K562 (cell line): Measurements from ENCODE around the gene MECP2. TPM values are rescaled to one million over a fixed set of nuclear protein-coding genes. Genes with fewer than 3 reads are reported as not detected.
A peak's percentile ranks its signal among the peaks of the same experiment; 100 is the strongest.

ENCODE experiments used
- BHLHE40 ChIP-seq: IDR thresholded peaks from 2 replicates; pipeline ENCODE4 v1.6.1; 2011; ENCODE audit warnings: low read length, improper control_type of control experiment
- BRCA1 ChIP-seq, 2 experiments: fragments of 450-650 bp in 1 of 2; sonication (generic) in 1 of 2; formaldehyde crosslinking in 1 of 2; IDR thresholded peaks; 2 replicates each; pipeline versions ENCODE4 v1.5.0 to v1.6.1; 2017 to 2020; ENCODE audit warnings: mild to moderate bottlenecking in 1 of 2, missing genetic modification reagents in 1 of 2
- CBFA2T3 ChIP-seq: fragments of 450-650 bp; IDR thresholded peaks from 2 replicates; pipeline ENCODE4 v1.6.1; 2017
- CBX3 ChIP-seq, 2 experiments: IDR thresholded peaks; 1 replicate in 1 of 2; 2 replicates in 1 of 2; pipeline ENCODE4 v1.6.1; 2012; ENCODE audit warnings: inconsistent platforms in 2 of 2, low read length in 2 of 2, borderline replicate concordance in 1 of 2, control low read depth in 1 of 2
- CREM ChIP-seq: IDR thresholded peaks from 2 replicates; pipeline ENCODE4 v1.6.1; 2014; ENCODE audit warnings: antibody characterized with exemption, low read depth
- E2F3 ChIP-seq: fragments of 250-450 bp; sonication (Bioruptor Pico); IDR thresholded peaks from 2 replicates; pipeline ENCODE4 v1.4.0; 2020; ENCODE audit warnings: mild to moderate bottlenecking
- KDM2B ChIP-seq: fragments of 250-450 bp; sonication (Bioruptor Pico); IDR thresholded peaks from 2 replicates; pipeline ENCODE4 v1.8.0; 2021; ENCODE audit warnings: mild to moderate bottlenecking, moderate library complexity
- MBD2 ChIP-seq: sonication (generic); IDR thresholded peaks from 2 replicates; pipeline ENCODE4 v1.6.1; 2016; ENCODE audit warnings: low read depth, borderline replicate concordance
- PPARD ChIP-seq: fragments of 250-450 bp; sonication (Bioruptor Pico); IDR thresholded peaks from 2 replicates; pipeline ENCODE4 v1.8.0; 2022; ENCODE audit warnings: inconsistent platforms, mild to moderate bottlenecking, moderate library complexity
- RBM14 ChIP-seq: fragments of 200-400 bp; formaldehyde crosslinking; IDR thresholded peaks from 2 replicates; pipeline ENCODE4 v1.6.1; 2018; ENCODE audit warnings: low read depth, mild to moderate bottlenecking, low read length, moderate library complexity, borderline replicate concordance; ENCODE audit not compliant: insufficient read depth
- SLC30A9 ChIP-seq: fragments of 250-450 bp; sonication (Bioruptor Pico); IDR thresholded peaks from 2 replicates; pipeline ENCODE4 v1.8.0; 2022; ENCODE audit warnings: mild to moderate bottlenecking, moderate library complexity
- SMAD2 ChIP-seq: fragments of 150-350 bp; IDR thresholded peaks from 2 replicates; pipeline ENCODE4 v1.6.1; 2014; ENCODE audit warnings: low read depth, mild to moderate bottlenecking, low read length
- SMAD3 ChIP-seq: fragments of 450-650 bp; formaldehyde crosslinking; conservative IDR thresholded peaks from 2 replicates; pipeline ENCODE4 v1.4.0; 2020; ENCODE audit warnings: mild to moderate bottlenecking
- SRSF1 ChIP-seq: fragments of 200-400 bp; formaldehyde crosslinking; IDR thresholded peaks from 2 replicates; pipeline ENCODE4 v1.6.1; 2017; ENCODE audit warnings: mild to moderate bottlenecking, low read depth, low read length, moderate library complexity
- TAF1 ChIP-seq: IDR thresholded peaks from 2 replicates; pipeline ENCODE4 v1.6.1; 2011; ENCODE audit warnings: mild to moderate bottlenecking, low read length, moderate library complexity; ENCODE audit not compliant: insufficient read depth, control insufficient read depth, severe bottlenecking; ENCODE audit errors: extremely low read depth
- TCFL5 ChIP-seq: fragments of 250-450 bp; sonication (Bioruptor Pico); conservative IDR thresholded peaks from 2 replicates; pipeline ENCODE4 v1.6.1; 2021; ENCODE audit warnings: mild to moderate bottlenecking, moderate library complexity, matching md5 sums
- XRCC5 ChIP-seq: fragments of 200-400 bp; formaldehyde crosslinking; IDR thresholded peaks from 2 replicates; pipeline ENCODE4 v1.6.1; 2017; ENCODE audit warnings: low read depth, mild to moderate bottlenecking, low read length
- ZNF324 ChIP-seq: fragments of 250-450 bp; sonication (Bioruptor Pico); IDR thresholded peaks from 2 replicates; pipeline ENCODE4 v1.4.0; 2020; ENCODE audit warnings: mild to moderate bottlenecking
- polyA plus RNA-seq, 8 experiments: library from polyadenylated mRNA; depleted of rRNA in 4 of 8; stranded (reverse) in 5 of 8; unstranded in 3 of 8; fragments of >200 nt; fragmentation: Nextera tagmentation in 2 of 8; fragmentation: Illumina TruSeq in 1 of 8; extraction: Ambion mirVana in 2 of 8; extraction: Trizol in 1 of 8; gene quantifications; 2 replicates each; pipeline versions ENCODE4 v1.2.1 to v1.2.3, GENCODE V29; 2011 to 2014; ENCODE audit warnings: inconsistent platforms in 1 of 8, missing spikeins in 1 of 8
- total RNA-seq, 7 experiments: library from RNA; depleted of rRNA in 6 of 7; stranded (reverse); fragments of >200 nt in 6 of 7; fragmentation: Illumina TruSeq in 2 of 7; extraction: Trizol in 2 of 7; gene quantifications; 2 replicates each; pipeline versions ENCODE4 v1.2.1 to v1.2.3, GENCODE V29; 2011 to 2021; ENCODE audit warnings: low replicate concordance in 1 of 7
- TF ChIP-seq, protein P1 (sequence below): fragments of 250-450 bp; sonication (Bioruptor Pico); IDR thresholded peaks from 2 replicates; pipeline ENCODE4 v1.5.0; 2021; ENCODE audit warnings: mild to moderate bottlenecking, moderate library complexity
- TF ChIP-seq, protein P2 (sequence below), 2 experiments: fragments of 150-350 bp in 1 of 2; IDR thresholded peaks; 2 replicates each; pipeline ENCODE4 v1.6.1; 2012 to 2016; ENCODE audit warnings: low read depth in 2 of 2, low read length in 2 of 2, mild to moderate bottlenecking in 1 of 2, moderate library complexity in 1 of 2

Gene MECP2
- total and polyA plus RNA-seq, 9 of the 15 experiments (the other 6 are each of a cell fraction or from before 2014, with no cell fraction given) = 2.1 to 50.9 (median 30.5) TPM

DNA sequence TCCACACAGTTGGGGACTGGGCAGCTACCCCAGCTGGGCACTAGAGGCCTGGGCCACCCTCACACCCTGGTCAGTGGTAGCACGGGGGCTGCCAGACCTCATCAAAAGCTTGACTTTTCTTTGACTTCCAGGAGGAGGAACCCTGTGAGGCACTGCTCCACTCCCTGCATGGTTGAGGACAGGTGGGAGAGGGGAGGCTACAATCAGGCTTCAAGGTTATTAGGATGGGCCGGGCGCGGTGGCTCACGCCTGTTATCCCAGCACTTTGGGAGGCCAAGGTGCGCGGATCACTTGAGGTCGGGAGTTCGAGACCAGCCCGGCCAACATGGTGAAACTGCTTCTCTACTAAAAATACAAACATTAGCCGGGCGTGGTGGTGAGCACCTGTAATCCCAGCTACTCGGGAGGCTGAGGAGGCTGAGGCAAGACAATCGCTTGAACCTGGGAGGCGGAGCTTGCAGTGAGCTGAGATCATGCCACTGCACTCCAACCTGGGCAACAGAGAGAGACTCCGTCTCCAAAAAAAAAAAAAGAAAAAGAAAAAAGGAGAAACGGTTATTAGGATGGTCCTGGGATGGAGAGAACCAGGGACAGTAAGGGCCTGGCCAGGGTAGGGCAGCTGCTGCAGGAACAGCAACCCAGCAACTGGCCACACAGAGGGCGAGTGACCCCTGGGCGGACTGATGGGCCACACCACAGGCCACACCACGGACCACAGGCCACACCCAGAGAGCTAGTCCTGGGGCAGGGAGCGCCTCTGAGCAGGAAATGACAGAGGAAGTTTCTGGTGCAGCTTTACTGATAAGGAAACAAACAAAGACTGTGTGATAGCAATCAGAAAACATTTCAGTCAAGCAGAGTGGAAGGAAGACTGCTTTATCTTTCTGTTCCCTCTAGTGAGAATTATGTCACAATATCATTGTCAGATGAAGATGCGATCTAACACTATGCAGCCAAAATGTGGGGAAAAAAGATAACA lies 26.0 kb upstream of the MECP2 start (continued):
- TF ChIP-seq, protein P1, sequence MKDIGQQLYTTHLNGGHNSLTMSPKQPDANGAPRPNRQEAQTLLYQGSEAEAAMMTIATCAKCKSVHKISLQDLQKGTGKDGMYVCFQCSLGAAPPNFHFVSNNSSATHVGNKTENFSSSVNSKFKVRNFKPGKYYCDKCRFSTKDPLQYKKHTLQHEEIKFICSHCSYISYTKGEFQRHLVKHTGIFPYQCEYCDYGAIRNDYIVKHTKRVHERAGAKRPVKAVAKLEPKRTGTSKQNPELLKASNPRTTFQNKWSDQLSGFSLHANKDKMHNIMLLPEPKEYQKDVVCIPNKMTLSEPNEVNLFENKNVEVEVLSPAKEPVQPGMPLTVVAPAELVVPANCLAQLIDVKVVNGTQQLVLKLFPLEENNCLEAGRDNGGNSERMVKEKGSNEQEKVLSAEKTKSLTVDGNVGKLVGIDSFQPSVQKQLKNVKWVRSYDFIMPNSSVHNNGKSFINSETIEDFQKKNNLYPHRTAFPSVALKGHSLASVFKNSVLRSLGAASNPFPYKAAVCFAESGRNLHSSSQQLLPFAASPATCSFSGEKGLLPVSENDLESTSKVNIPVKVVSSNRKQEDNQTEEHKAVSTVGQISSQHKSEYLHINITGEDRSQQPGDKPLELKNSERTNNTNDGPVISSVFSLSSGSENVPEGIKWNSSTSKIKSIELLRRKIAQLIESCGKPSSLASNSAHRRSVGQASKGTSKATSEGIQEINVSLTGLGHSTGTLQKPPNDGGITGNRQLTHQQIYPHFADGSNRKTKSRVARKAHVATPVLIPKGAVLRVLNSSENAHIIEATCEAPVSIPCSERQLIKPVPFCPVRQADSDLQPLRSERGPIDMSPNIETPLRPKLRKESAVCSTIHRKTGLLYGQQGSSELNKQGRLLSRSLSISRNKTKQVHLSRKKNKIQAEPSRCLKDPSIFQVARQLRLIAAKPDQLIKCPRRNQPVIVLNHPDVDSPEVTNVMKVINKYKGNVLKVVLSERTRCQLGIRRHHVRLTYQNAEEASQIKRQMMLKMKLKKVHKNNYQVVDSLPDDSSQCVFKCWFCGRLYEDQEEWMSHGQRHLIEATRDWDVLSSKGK = no peak
- TF ChIP-seq PPARD (CRISPR knock-in tag) (no peak), SLC30A9 (CRISPR knock-in tag) (no peak), ZNF324 (CRISPR knock-in tag) (no peak), BHLHE40 (0 out of 2 replicates have a peak, but pooled peaks have one; percentile 50), BRCA1 (IDR thresholded peaks at IDR 0.05) (no peak), BRCA1 (CRISPR knock-in tag; IDR thresholded peaks at IDR 0.05) (no peak), MBD2 (peak; percentile 58), SRSF1 (no peak), SMAD3 (CRISPR knock-in tag) (no peak; the same call in 1 of the 2 replicates), TAF1 (no peak), XRCC5 (no peak), SMAD2 (no peak), KDM2B (CRISPR knock-in tag) (no peak), CREM (peak; percentile 69), CBFA2T3 (peak; percentile 95), RBM14 (no peak), TCFL5 (CRISPR knock-in tag) (no peak), CBX3 (IDR thresholded peaks at IDR 0.05; ENCODE audit: borderline replicate concordance in 1 of 2, low read length in 2 of 2) (no peak), E2F3 (CRISPR knock-in tag) (no peak)
- TF ChIP-seq, protein P2, sequence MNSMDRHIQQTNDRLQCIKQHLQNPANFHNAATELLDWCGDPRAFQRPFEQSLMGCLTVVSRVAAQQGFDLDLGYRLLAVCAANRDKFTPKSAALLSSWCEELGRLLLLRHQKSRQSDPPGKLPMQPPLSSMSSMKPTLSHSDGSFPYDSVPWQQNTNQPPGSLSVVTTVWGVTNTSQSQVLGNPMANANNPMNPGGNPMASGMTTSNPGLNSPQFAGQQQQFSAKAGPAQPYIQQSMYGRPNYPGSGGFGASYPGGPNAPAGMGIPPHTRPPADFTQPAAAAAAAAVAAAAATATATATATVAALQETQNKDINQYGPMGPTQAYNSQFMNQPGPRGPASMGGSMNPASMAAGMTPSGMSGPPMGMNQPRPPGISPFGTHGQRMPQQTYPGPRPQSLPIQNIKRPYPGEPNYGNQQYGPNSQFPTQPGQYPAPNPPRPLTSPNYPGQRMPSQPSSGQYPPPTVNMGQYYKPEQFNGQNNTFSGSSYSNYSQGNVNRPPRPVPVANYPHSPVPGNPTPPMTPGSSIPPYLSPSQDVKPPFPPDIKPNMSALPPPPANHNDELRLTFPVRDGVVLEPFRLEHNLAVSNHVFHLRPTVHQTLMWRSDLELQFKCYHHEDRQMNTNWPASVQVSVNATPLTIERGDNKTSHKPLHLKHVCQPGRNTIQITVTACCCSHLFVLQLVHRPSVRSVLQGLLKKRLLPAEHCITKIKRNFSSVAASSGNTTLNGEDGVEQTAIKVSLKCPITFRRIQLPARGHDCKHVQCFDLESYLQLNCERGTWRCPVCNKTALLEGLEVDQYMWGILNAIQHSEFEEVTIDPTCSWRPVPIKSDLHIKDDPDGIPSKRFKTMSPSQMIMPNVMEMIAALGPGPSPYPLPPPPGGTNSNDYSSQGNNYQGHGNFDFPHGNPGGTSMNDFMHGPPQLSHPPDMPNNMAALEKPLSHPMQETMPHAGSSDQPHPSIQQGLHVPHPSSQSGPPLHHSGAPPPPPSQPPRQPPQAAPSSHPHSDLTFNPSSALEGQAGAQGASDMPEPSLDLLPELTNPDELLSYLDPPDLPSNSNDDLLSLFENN (IDR thresholded peaks at IDR 0.05; ENCODE audit: low read depth in 2 of 2, low read length in 2 of 2) = peak in 1 of 2 experiments; percentile 55; a peak in 1 of 4 replicates
- TF ChIP-seq, all 486 proteins: peak for 126
